PC-9 (cell line): Measurements from ENCODE around the gene UNG. TPM values are rescaled to one million over a fixed set of nuclear protein-coding genes. Genes with fewer than 3 reads are reported as not detected.

ENCODE experiments used
- BruUV-seq: library from RNA; stranded (reverse); fragments of 400-500 nt; replicated peaks from 2 replicates; lab custom pipeline; 2021; lab: Mats Ljungman, UMichigan
- CTCF ChIA-PET: fragments of 300-600 bp; sonication (Branson Sonifier 250); formaldehyde crosslinking; loops from one replicate; lab custom pipeline; 2022; ENCODE audit warnings: antibody characterized with exemption; lab: Charles Lee
- POLR2A ChIA-PET: fragments of 300-600 bp; sonication (Branson Sonifier 250); formaldehyde crosslinking; loops from one replicate; lab custom pipeline; 2022; ENCODE audit warnings: antibody characterized with exemption; ENCODE audit not compliant: unreplicated experiment; lab: Charles Lee
- DNase-seq, 2 experiments: peaks; one replicate each; pipeline versions ENCODE4 v3.0.0 to v3.0.0-alpha.2; 2015 to 2022; ENCODE audit warnings: mixed read lengths in 1 of 2
- H2AFZ ChIP-seq: fragments of 200-600 bp; sonication (generic); 2 replicates; pipeline ENCODE4 v1.8.1; 2017; ENCODE audit warnings: antibody characterized with exemption
- H3F3A ChIP-seq: fragments of 200-600 bp; sonication (generic); 2 replicates; pipeline ENCODE4 v1.8.1; 2017; ENCODE audit warnings: antibody characterized with exemption, mild to moderate bottlenecking, low read depth; ENCODE audit not compliant: insufficient read depth
- H3K27ac ChIP-seq: fragments of 200-600 bp; sonication (generic); 2 replicates; pipeline ENCODE4 v1.6.1; 2016; ENCODE audit warnings: mixed run types
- H3K27me3 ChIP-seq: fragments of 200-600 bp; sonication (generic); 2 replicates; pipeline ENCODE4 v1.6.1; 2016; ENCODE audit warnings: low read depth, mixed run types; ENCODE audit not compliant: insufficient read depth
- H3K36me3 ChIP-seq: fragments of 200-600 bp; sonication (generic); 2 replicates; pipeline ENCODE4 v1.6.1; 2016; ENCODE audit warnings: low read depth, mixed run types
- H3K4me1 ChIP-seq: fragments of 200-600 bp; sonication (generic); replicated peaks from 2 replicates; pipeline ENCODE4 v1.6.1; 2016; ENCODE audit warnings: mixed run types; ENCODE audit not compliant: insufficient read depth
- H3K4me2 ChIP-seq: fragments of 200-600 bp; sonication (generic); 2 replicates; pipeline ENCODE4 v1.6.1; 2017; ENCODE audit warnings: mixed run types
- H3K4me3 ChIP-seq: fragments of 200-600 bp; sonication (generic); 2 replicates; pipeline ENCODE4 v1.6.1; 2016; ENCODE audit warnings: mixed run types
- H3K79me2 ChIP-seq: fragments of 200-600 bp; sonication (generic); 2 replicates; pipeline ENCODE4 v1.6.1; 2017; ENCODE audit warnings: low read depth, mixed run types
- H3K9me2 ChIP-seq: fragments of 200-600 bp; sonication (generic); 2 replicates; pipeline ENCODE4 v1.8.1; 2017; ENCODE audit warnings: mild to moderate bottlenecking; ENCODE audit not compliant: insufficient read depth
- H3K9me3 ChIP-seq: fragments of 200-600 bp; sonication (generic); 2 replicates; pipeline ENCODE4 v1.8.1; 2016; ENCODE audit warnings: low read depth; ENCODE audit not compliant: insufficient read depth
- H4K20me1 ChIP-seq: fragments of 200-600 bp; sonication (generic); 2 replicates; pipeline ENCODE4 v1.8.1; 2017; ENCODE audit not compliant: insufficient read depth
- EZH2 ChIP-seq: fragments of 200-600 bp; sonication (generic); IDR thresholded peaks from 2 replicates; pipeline ENCODE4 v1.8.0; 2017; ENCODE audit warnings: antibody characterized with exemption, low read depth
- intact Hi-C: fragments of 100-400 bp; cut with micrococcal nuclease; formaldehyde crosslinking; loops from one replicate; pipeline ENCODE4 v1.10.0; 2022; ENCODE audit not compliant: unreplicated experiment
- total RNA-seq: library from RNA; stranded (reverse); gene quantifications from 2 replicates; pipeline ENCODE4 v1.2.3, GENCODE V29; 2021
- TF ChIP-seq, protein P1 (sequence below): fragments of 200-600 bp; sonication (generic); conservative IDR thresholded peaks from 2 replicates; pipeline ENCODE4 v1.6.1; 2017; ENCODE audit warnings: mixed run types, antibody characterized with exemption, mild to moderate bottlenecking, moderate library complexity

Gene UNG
- total RNA-seq, 1 experiment from 2014 or later: 54.9 TPM

DNA sequence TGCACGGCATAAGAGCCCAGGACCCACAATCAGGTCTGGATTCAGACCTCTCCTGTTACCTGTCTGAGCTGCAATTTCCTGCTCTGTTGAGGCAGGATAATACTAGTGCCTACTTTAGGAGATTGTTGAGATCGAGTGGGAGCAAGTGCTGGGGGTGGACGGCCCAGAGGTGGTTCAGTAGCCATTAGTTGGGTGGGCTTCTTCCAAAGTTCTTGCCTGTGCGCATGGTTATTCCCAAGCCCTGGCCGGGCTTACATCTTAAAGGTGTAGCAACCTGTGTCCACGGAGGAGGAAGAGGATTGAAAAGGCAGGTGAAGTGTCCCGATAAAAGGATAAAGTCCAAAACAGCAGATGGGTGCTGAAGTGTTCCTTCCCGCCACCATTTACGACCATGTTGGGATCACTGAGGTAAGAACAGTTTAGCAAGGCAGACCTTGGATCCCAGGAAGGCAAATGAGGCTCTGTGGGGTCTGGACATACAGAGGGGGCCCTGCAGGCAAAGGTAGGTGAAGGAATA lies 52.8 kb downstream of the UNG start:
- no peak overlapping the region for H2AFZ ChIP-seq
- H3K36me3 ChIP-seq: no peaks in the 10 kb centered on the region
- TF ChIP-seq, protein P1, sequence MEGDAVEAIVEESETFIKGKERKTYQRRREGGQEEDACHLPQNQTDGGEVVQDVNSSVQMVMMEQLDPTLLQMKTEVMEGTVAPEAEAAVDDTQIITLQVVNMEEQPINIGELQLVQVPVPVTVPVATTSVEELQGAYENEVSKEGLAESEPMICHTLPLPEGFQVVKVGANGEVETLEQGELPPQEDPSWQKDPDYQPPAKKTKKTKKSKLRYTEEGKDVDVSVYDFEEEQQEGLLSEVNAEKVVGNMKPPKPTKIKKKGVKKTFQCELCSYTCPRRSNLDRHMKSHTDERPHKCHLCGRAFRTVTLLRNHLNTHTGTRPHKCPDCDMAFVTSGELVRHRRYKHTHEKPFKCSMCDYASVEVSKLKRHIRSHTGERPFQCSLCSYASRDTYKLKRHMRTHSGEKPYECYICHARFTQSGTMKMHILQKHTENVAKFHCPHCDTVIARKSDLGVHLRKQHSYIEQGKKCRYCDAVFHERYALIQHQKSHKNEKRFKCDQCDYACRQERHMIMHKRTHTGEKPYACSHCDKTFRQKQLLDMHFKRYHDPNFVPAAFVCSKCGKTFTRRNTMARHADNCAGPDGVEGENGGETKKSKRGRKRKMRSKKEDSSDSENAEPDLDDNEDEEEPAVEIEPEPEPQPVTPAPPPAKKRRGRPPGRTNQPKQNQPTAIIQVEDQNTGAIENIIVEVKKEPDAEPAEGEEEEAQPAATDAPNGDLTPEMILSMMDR: no peak
- TF ChIP-seq EZH2: no peak
- H4K20me1 ChIP-seq: no peaks in the 10 kb centered on the region
- H3K4me1 ChIP-seq: no peaks in the 10 kb centered on the region
- peaks cover 11% of the 10 kb centered on the region; the same call in 1 of the 2 replicates for H3K27me3 ChIP-seq
- H3K79me2 ChIP-seq: no peaks in the 10 kb centered on the region
- H3K4me2 ChIP-seq: no peak overlapping the region
- ChIA-PET POLR2A (no interaction called here), CTCF (no interaction called here)
- no TSS peak for BruUV-seq
- no peaks in the 10 kb centered on the region for H3K9me3 ChIP-seq
- H3F3A ChIP-seq: no peaks in the 10 kb centered on the region
- no peak overlapping the region for H3K27ac ChIP-seq
- no peaks in the 10 kb centered on the region for H3K9me2 ChIP-seq
- no peak overlapping the region for H3K4me3 ChIP-seq
- intact Hi-C loops: no loop called here
- no peak for DNase-seq

GRCh38 chr12:109151457-109151856 lies 54.1 kb downstream of the UNG start:
- Histone ChIP-seq H3K27ac (no peak overlapping the region), H2AFZ (no peak overlapping the region), H3K9me2 (no peaks in the 10 kb centered on the region), H3K4me2 (no peak overlapping the region), H4K20me1 (no peaks in the 10 kb centered on the region), H3K79me2 (no peaks in the 10 kb centered on the region), H3K36me3 (no peaks in the 10 kb centered on the region), H3K4me3 (no peak overlapping the region), H3K27me3 (peaks cover 11% of the 10 kb centered on the region; the same call in 1 of the 2 replicates), H3K4me1 (0 out of 2 replicates have a peak, but pooled peaks cover 5% of the 10 kb centered on the region), H3F3A (no peaks in the 10 kb centered on the region), H3K9me3 (no peaks in the 10 kb centered on the region)
- DNase-seq: no peak
- ChIA-PET POLR2A (no interaction called here), CTCF (no interaction called here)
- BruUV-seq: no TSS peak
- no peak for TF ChIP-seq EZH2
- TF ChIP-seq, protein P1: no peak
- intact Hi-C loops: no loop called here

DNA sequence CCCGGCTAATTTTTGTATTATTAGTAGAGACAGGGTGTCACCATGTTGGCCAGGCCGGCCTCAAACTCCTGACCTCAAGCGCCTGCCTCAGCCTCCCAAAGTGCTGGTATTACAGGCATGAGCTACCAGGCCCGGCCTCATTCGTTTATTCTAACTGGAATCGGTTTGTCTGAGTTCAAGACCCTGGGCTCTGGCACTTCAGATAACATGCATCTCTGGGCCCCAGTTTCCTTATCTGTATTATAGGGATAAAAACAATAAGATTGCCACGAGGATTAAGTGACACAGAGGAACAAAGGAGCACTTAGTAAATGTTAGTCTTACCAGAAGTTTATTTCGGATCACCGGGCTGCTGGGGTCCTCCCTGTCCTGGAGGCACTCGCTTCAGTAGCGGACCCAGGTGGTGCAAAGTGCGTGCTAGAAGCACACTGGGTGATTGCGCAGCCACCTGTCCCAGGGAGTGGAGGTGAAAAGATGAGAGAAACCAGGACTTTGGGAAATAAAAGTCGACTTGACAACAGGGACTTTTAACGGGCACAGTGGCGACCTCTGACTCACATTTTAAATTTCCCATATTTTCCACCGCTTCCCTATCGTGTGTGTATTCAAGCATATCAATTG lies 56.5 kb downstream of the UNG start:
- ChIA-PET CTCF (no interaction called here), POLR2A (no interaction called here)
- intact Hi-C loops: no loop called here
- Histone ChIP-seq H3K36me3 (no peaks in the 10 kb centered on the region), H3K27ac (no peak overlapping the region), H3K27me3 (peaks cover 10% of the 10 kb centered on the region; the same call in 1 of the 2 replicates), H3K79me2 (no peaks in the 10 kb centered on the region), H3K4me3 (peak overlapping the region; percentile 61; the same call in 1 of the 2 replicates), H3F3A (no peaks in the 10 kb centered on the region), H4K20me1 (no peaks in the 10 kb centered on the region), H2AFZ (peak overlapping the region; percentile 74; the same call in 1 of the 2 replicates), H3K4me1 (0 out of 2 replicates have a peak, but pooled peaks cover 5% of the 10 kb centered on the region), H3K9me2 (no peaks in the 10 kb centered on the region), H3K9me3 (no peaks in the 10 kb centered on the region), H3K4me2 (peak overlapping the region; percentile 77)
- TF ChIP-seq, protein P1: no peak
- no peak for TF ChIP-seq EZH2
- no TSS peak for BruUV-seq
- DNase-seq: no peak
